IMR-90 (cell line): ENCODE results near the gene MMP23B. TPM values are rescaled to one million over a fixed set of nuclear protein-coding genes. Genes with fewer than 3 reads are reported as not detected.

ENCODE experiments used
- ATAC-seq: fragments of 200-7000 bp; cut with Tn5 transposase; 2 replicates; pipeline ENCODE4 v1.9.1; 2020; ENCODE audit warnings: low read depth, mild to moderate bottlenecking, moderate library complexity
- BruUV-seq: library from RNA; stranded (reverse); fragments of 400-500 nt; replicated peaks from 2 replicates; lab custom pipeline; 2021; lab: Mats Ljungman, UMichigan
- CTCF ChIA-PET: fragments of 300-600 bp; formaldehyde crosslinking; extraction: SDS; loops from one replicate; lab custom pipeline; 2021; ENCODE audit warnings: antibody characterized with exemption; lab: Yijun Ruan, JAX
- POLR2A ChIA-PET: fragments of 300-600 bp; sonication (Branson Sonifier 250); formaldehyde crosslinking; loops from one replicate; lab custom pipeline; 2022; ENCODE audit warnings: antibody characterized with exemption; ENCODE audit not compliant: unreplicated experiment; lab: Charles Lee
- DNase-seq: peaks from one replicate; pipeline ENCODE4 v3.0.0; 2013
- H2AFZ ChIP-seq: replicated peaks from 2 replicates; pipeline ENCODE3; 2013; ENCODE audit warnings: low read length, mild to moderate bottlenecking; ENCODE audit not compliant: poor library complexity
- H2AK5ac ChIP-seq: 2 replicates; pipeline ENCODE4 v1.6.1; 2013; ENCODE audit warnings: low read depth, low read length, inconsistent platforms
- H2AK9ac ChIP-seq: replicated peaks from 2 replicates; pipeline ENCODE3; 2013; ENCODE audit warnings: mild to moderate bottlenecking, low read depth, low read length, moderate library complexity; ENCODE audit not compliant: poor library complexity
- H2BK120ac ChIP-seq: 2 replicates; pipeline ENCODE4 v1.6.1; 2013; ENCODE audit warnings: low read depth, low read length, inconsistent platforms
- H2BK15ac ChIP-seq: 3 replicates; pipeline ENCODE4 v1.6.1; 2013; ENCODE audit warnings: low read depth, low read length, inconsistent platforms
- H2BK20ac ChIP-seq: 2 replicates; pipeline ENCODE4 v1.6.1; 2013; ENCODE audit warnings: low read depth, mild to moderate bottlenecking, inconsistent platforms, low read length, moderate library complexity
- H2BK5ac ChIP-seq: 2 replicates; pipeline ENCODE4 v1.6.1; 2013; ENCODE audit warnings: mild to moderate bottlenecking, low read depth, low read length, inconsistent platforms; ENCODE audit not compliant: poor library complexity, severe bottlenecking
- H3K14ac ChIP-seq: replicated peaks from 2 replicates; pipeline ENCODE4 v1.6.1; 2013; ENCODE audit warnings: low read depth, low read length, inconsistent platforms
- H3K18ac ChIP-seq: 2 replicates; pipeline ENCODE4 v1.6.1; 2013; ENCODE audit warnings: low read depth, low read length, control low read depth
- H3K23ac ChIP-seq: 2 replicates; pipeline ENCODE4 v1.6.1; 2013; ENCODE audit warnings: low read depth, low read length, inconsistent platforms
- H3K27ac ChIP-seq: 2 replicates; pipeline ENCODE4 v1.5.1; 2013; ENCODE audit warnings: mild to moderate bottlenecking, control low read depth, low read length; ENCODE audit not compliant: insufficient read depth
- H3K27me3 ChIP-seq: 2 replicates; pipeline ENCODE4 v1.6.1; 2013; ENCODE audit warnings: low read length; ENCODE audit not compliant: control insufficient read depth, insufficient read depth
- H3K36me3 ChIP-seq: 2 replicates; pipeline ENCODE4 v1.6.1; 2013; ENCODE audit warnings: low read length, mixed read lengths; ENCODE audit not compliant: control insufficient read depth, insufficient read depth
- H3K4ac ChIP-seq: 2 replicates; pipeline ENCODE4 v1.6.1; 2013; ENCODE audit warnings: low read depth, low read length, inconsistent platforms
- H3K4me1 ChIP-seq: 2 replicates; pipeline ENCODE4 v1.6.1; 2013; ENCODE audit warnings: low read length, mixed read lengths; ENCODE audit not compliant: control insufficient read depth, insufficient read depth
- H3K4me2 ChIP-seq: 2 replicates; pipeline ENCODE4 v1.6.1; 2013; ENCODE audit warnings: low read depth, mild to moderate bottlenecking, control low read depth, low read length, moderate library complexity
- H3K4me3 ChIP-seq: 2 replicates; pipeline ENCODE4 v1.5.1; 2013; ENCODE audit warnings: low read depth, mild to moderate bottlenecking, control low read depth, low read length, moderate library complexity; ENCODE audit not compliant: insufficient read depth
- H3K56ac ChIP-seq: 2 replicates; pipeline ENCODE4 v1.6.1; 2013; ENCODE audit warnings: low read length, inconsistent platforms; ENCODE audit not compliant: insufficient read depth; ENCODE audit errors: extremely low read depth
- H3K79me1 ChIP-seq, 2 experiments: 2 replicates each; pipeline ENCODE4 v1.6.1; 2013; ENCODE audit warnings: low read length in 2 of 2, inconsistent platforms in 1 of 2, low read depth in 1 of 2
- H3K9ac ChIP-seq: 2 replicates; pipeline ENCODE4 v1.6.1; 2013; ENCODE audit warnings: low read depth, low read length, control low read depth
- H3K9me1 ChIP-seq: 2 replicates; pipeline ENCODE4 v1.6.1; 2013; ENCODE audit warnings: low read length, inconsistent platforms; ENCODE audit not compliant: insufficient read depth
- H3K9me3 ChIP-seq: 2 replicates; pipeline ENCODE4 v1.6.1; 2013; ENCODE audit warnings: low read length; ENCODE audit not compliant: control insufficient read depth, insufficient read depth
- H4K20me1 ChIP-seq: 2 replicates; pipeline ENCODE4 v1.6.1; 2013; ENCODE audit warnings: low read length, inconsistent platforms; ENCODE audit not compliant: insufficient read depth
- H4K5ac ChIP-seq: 2 replicates; pipeline ENCODE4 v1.6.1; 2013; ENCODE audit warnings: mild to moderate bottlenecking, low read depth, low read length, control low read depth
- H4K8ac ChIP-seq, 2 experiments: 2 replicates each; pipeline ENCODE4 v1.6.1; 2013; ENCODE audit warnings: low read depth in 2 of 2, low read length in 2 of 2, control low read depth in 1 of 2, inconsistent platforms in 1 of 2
- H4K91ac ChIP-seq: 2 replicates; pipeline ENCODE4 v1.6.1; 2013; ENCODE audit warnings: low read depth, low read length, inconsistent platforms; ENCODE audit not compliant: insufficient read depth
- BHLHE40 ChIP-seq: fragments of 150-350 bp; IDR thresholded peaks from 2 replicates; pipeline ENCODE4 v1.6.1; 2016; ENCODE audit warnings: mild to moderate bottlenecking, low read depth, low read length
- CHD1 ChIP-seq: IDR thresholded peaks from 2 replicates; pipeline ENCODE4 v1.6.1; 2012; ENCODE audit warnings: low read depth, low read length, improper control_type of control experiment
- FOS ChIP-seq: fragments of 150-350 bp; IDR thresholded peaks from 2 replicates; pipeline ENCODE4 v1.6.1; 2016; ENCODE audit warnings: low read depth, low read length
- MAFK ChIP-seq: IDR thresholded peaks from 2 replicates; pipeline ENCODE4 v1.6.1; 2012; ENCODE audit warnings: low read depth, low read length, improper control_type of control experiment
- MXI1 ChIP-seq: IDR thresholded peaks from 2 replicates; pipeline ENCODE4 v1.6.1; 2012; ENCODE audit warnings: low read depth, mild to moderate bottlenecking, low read length, moderate library complexity, borderline replicate concordance
- POLR2A ChIP-seq: IDR thresholded peaks from 2 replicates; pipeline ENCODE4 v1.6.1; 2012; ENCODE audit warnings: mild to moderate bottlenecking, low read depth, low read length
- RAD21 ChIP-seq: IDR thresholded peaks from 2 replicates; pipeline ENCODE4 v1.6.1; 2012; ENCODE audit warnings: low read length, improper control_type of control experiment
- RCOR1 ChIP-seq: IDR thresholded peaks from 2 replicates; pipeline ENCODE4 v1.6.1; 2012; ENCODE audit warnings: mild to moderate bottlenecking, low read length, improper control_type of control experiment; ENCODE audit not compliant: insufficient replicate concordance
- RFX5 ChIP-seq: IDR thresholded peaks from 2 replicates; pipeline ENCODE4 v1.8.0; 2012; ENCODE audit warnings: low read depth, mild to moderate bottlenecking, low read length, moderate library complexity
- SMC3 ChIP-seq: fragments of 150-350 bp; IDR thresholded peaks from 2 replicates; pipeline ENCODE4 v1.6.1; 2016; ENCODE audit warnings: low read depth, mild to moderate bottlenecking, antibody characterized with exemption, low read length, moderate library complexity
- USF2 ChIP-seq: fragments of 150-350 bp; IDR thresholded peaks from 2 replicates; pipeline ENCODE4 v1.6.1; 2017; ENCODE audit warnings: mild to moderate bottlenecking, antibody characterized with exemption, low read length, low read depth
- WGBS, 2 experiments: methylation state at CpG; one replicate each; pipeline versions ENCODE4 v1.1.5 to v1.1.7; 2013; ENCODE audit warnings: missing lambda C conversion rate in 2 of 2; ENCODE audit not compliant: insufficient read length in 1 of 2; ENCODE audit errors: extremely low coverage in 2 of 2; 5-methylcytosine and 5-hydroxymethylcytosine counted together
- dilution Hi-C: fragments of 300-500 bp; cut with HindIII; formaldehyde crosslinking; loops from one replicate; pipeline ENCODE4 v1.14.3; 2018; ENCODE audit warnings: low sequenced_read_pairs; ENCODE audit not compliant: unreplicated experiment
- in situ Hi-C: fragments of 300-500 bp; cut with MboI; formaldehyde crosslinking; loops from 3 replicates; pipeline ENCODE4 v1.14.3; 2019; ENCODE audit warnings: low sequenced_read_pairs, inconsistent platforms, mixed read lengths
- intact Hi-C: fragments of 100-400 bp; cut with micrococcal nuclease; formaldehyde crosslinking; loops from 2 replicates; pipeline ENCODE4 v1.10.0; 2022
- polyA plus RNA-seq, 3 experiments: library from polyadenylated mRNA; depleted of rRNA; stranded (reverse); fragments of >200 nt; gene quantifications; 2 replicates each; pipeline ENCODE4 v1.2.3, GENCODE V29; 2012; ENCODE audit warnings: low replicate concordance in 1 of 3
- total RNA-seq: library from RNA; depleted of rRNA; stranded (reverse); fragments of >200 nt; gene quantifications from 2 replicates; pipeline ENCODE4 v1.2.3, GENCODE V29; 2012
- TF ChIP-seq, protein P1 (sequence below): conservative IDR thresholded peaks from 2 replicates; pipeline ENCODE4 v1.5.1; 2012; ENCODE audit warnings: mild to moderate bottlenecking, low read depth, low read length, improper control_type of control experiment
- TF ChIP-seq, protein P2 (sequence below): fragments of 150-350 bp; IDR thresholded peaks from 2 replicates; pipeline ENCODE4 v1.6.1; 2016; ENCODE audit warnings: low read depth, mild to moderate bottlenecking, low read length, moderate library complexity, borderline replicate concordance

The MMP23B gene
- total and polyA plus RNA-seq, 2 of the 4 experiments (the other 2 are of a cell fraction) = 1.1 to 5.4 TPM

GRCh38 chr1:1617516-1617915, 14.5 kb upstream of the MMP23B start:
- DNase-seq (no peak), ATAC-seq (no peak)
- H4K5ac ChIP-seq = no peak overlapping the region
- in situ Hi-C loops = no loop called here
- H3K23ac ChIP-seq = no peak overlapping the region
- H3K36me3 ChIP-seq = peaks cover 10% of the 10 kb centered on the region; the same call in 1 of the 2 replicates
- no peak overlapping the region for H3K14ac ChIP-seq
- no peak overlapping the region for H3K4ac ChIP-seq
- no peak overlapping the region for H2BK20ac ChIP-seq
- H3K79me1 ChIP-seq = peaks cover 16 to 66% of the 10 kb centered on the region in 2 experiments; a peak in 3 of 4 replicates
- peaks cover 9% of the 10 kb centered on the region for H3K4me1 ChIP-seq
- intact Hi-C loops = no loop called here
- no peak overlapping the region for H2AK5ac ChIP-seq
- dilution Hi-C loops = no loop called here
- no peak overlapping the region for H2AFZ ChIP-seq
- no peak overlapping the region for H4K8ac ChIP-seq
- no peak overlapping the region for H2BK120ac ChIP-seq
- H3K27me3 ChIP-seq = no peaks in the 10 kb centered on the region
- H3K27ac ChIP-seq = no peak overlapping the region
- POLR2A ChIA-PET = no interaction called here
- no peak overlapping the region for H3K56ac ChIP-seq
- no peak overlapping the region for H2BK5ac ChIP-seq
- H3K4me2 ChIP-seq = no peak overlapping the region
- H3K9me1 ChIP-seq = peaks cover 11% of the 10 kb centered on the region; the same call in 1 of the 2 replicates
- no peak overlapping the region for H3K18ac ChIP-seq
- TF ChIP-seq MXI1 (no peak), MAFK (no peak), RCOR1 (no peak), POLR2A (no peak), RFX5 (no peak), RAD21 (no peak), CHD1 (no peak), SMC3 (no peak), USF2 (no peak), FOS (no peak), BHLHE40 (no peak)
- TF ChIP-seq, protein P1, sequence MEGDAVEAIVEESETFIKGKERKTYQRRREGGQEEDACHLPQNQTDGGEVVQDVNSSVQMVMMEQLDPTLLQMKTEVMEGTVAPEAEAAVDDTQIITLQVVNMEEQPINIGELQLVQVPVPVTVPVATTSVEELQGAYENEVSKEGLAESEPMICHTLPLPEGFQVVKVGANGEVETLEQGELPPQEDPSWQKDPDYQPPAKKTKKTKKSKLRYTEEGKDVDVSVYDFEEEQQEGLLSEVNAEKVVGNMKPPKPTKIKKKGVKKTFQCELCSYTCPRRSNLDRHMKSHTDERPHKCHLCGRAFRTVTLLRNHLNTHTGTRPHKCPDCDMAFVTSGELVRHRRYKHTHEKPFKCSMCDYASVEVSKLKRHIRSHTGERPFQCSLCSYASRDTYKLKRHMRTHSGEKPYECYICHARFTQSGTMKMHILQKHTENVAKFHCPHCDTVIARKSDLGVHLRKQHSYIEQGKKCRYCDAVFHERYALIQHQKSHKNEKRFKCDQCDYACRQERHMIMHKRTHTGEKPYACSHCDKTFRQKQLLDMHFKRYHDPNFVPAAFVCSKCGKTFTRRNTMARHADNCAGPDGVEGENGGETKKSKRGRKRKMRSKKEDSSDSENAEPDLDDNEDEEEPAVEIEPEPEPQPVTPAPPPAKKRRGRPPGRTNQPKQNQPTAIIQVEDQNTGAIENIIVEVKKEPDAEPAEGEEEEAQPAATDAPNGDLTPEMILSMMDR = no peak
- TF ChIP-seq, protein P2, sequence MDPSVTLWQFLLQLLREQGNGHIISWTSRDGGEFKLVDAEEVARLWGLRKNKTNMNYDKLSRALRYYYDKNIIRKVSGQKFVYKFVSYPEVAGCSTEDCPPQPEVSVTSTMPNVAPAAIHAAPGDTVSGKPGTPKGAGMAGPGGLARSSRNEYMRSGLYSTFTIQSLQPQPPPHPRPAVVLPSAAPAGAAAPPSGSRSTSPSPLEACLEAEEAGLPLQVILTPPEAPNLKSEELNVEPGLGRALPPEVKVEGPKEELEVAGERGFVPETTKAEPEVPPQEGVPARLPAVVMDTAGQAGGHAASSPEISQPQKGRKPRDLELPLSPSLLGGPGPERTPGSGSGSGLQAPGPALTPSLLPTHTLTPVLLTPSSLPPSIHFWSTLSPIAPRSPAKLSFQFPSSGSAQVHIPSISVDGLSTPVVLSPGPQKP = no peak
- TSS peak; percentile 39 for BruUV-seq
- H4K91ac ChIP-seq = no peak overlapping the region
- H3K4me3 ChIP-seq = no peak overlapping the region
- H2BK15ac ChIP-seq = no peak overlapping the region
- WGBS, 2 experiments = 100% methylated on average over 2 of the region's 11 CpGs; no CpG with 5 or more reads in 1 of the 2 experiments
- peaks cover 45% of the 10 kb centered on the region for H4K20me1 ChIP-seq
- H3K9me3 ChIP-seq = no peaks in the 10 kb centered on the region
- CTCF ChIA-PET = no interaction called here
- H2AK9ac ChIP-seq = peak overlapping the region; percentile 8
- no peak overlapping the region for H3K9ac ChIP-seq
